Measurements from ENCODE around the gene SMPD3.

SMPD3 gene

DNA sequence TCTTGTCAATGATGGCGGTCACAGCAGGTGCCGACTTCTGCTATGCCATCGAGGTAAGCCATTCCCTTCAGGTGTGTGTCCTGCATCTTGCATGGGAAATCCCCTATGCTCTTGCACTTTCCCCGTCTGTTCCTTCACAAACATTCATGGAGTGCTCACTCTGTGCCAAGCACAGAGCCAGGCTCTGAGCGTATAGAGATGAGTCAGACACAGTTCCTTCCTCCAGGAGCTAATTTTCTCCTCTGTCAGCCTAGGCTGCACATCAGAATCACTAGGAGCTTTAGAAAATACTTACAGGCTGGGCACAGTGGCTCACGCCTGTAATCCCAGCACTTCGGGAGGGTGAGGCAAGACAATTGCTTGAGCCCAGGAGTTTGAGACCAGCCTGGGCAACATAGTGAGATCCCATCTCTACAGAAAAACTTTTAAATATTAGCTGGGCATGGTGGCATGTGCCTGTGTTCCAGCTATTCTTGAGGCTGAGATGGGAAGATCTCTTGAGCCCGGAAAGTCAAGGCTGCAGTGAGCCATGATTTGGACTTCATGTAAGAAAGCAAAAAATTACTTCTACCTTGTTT lies 123.4 kb downstream of the SMPD3 start:
- no peak for DNase-seq

DNA sequence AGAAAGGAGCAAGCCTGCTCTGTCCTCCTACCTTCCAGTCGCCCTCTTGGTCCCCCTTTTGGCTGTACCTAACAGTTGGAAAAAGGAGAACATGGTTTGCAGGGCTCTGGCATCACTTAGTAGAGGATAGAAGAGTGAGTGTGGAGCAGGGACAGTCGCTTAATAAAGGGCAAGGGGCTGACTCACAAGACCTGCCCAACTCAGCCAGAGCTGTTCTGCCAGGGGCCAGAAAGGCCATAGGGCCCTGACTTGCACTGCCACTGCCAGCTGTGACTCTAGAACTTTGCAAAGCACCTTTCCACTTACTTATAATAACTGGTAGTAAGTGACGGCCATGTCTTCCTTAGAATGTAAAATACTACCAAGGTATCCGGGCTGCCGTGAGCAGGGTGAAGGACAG lies 124.0 kb downstream of the SMPD3 start:
- DNase-seq: no peak

DNA sequence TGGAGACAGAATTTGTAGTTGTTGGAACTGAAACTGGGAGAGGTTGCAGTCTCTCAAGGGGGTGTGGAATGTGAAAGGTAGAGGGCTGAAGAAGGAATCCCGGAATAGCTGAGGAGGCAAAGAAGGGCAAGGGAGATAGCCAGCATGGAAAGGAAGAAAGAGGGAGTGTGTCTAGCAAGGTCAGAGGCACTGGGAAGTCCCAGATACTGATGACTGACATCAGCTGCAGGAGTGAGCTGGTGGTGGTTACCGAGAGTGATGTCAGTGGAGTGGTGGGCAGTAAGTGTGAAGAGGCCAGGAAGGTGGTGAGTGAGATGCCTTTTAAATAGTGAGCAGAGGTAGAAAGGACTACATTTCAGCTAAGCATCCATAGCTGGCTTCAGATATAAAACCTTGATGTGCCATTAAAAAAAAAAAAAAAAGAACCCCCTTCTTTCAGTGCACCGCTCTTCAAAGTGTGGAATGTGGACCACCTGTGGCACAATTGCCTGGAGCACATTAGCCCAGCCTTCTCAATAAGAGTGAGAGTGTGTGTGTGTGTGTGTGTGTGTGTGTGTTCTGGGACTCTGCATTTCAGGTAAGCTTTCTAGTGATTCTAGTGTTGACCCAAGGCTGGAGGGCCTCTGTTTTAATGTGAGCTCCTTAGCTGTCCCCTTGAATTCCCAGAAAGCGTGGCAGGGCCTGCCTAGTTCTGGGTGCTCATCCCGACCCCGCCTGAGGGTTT lies 129.0 kb downstream of the SMPD3 start:
- DNase-seq: no peak

DNA sequence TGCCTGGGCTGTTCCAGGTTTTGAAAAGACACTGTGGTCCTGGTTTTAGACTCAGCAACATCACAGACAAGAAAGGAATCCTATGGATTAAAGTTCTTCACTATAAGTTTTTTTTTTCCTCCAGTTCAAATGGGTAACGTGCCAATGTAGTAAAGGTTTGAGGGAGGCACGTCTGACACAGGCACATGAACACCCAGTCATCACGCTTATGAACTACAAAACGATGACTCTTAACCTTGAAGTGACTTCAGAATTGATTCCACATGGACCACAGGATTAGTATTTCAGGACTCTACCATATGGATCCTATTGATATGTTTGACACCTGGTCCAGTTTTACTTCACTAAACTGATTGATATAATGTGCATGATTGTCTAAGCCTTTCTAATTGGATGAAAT lies 135.2 kb downstream of the SMPD3 start:
- DNase-seq: no peak

DNA sequence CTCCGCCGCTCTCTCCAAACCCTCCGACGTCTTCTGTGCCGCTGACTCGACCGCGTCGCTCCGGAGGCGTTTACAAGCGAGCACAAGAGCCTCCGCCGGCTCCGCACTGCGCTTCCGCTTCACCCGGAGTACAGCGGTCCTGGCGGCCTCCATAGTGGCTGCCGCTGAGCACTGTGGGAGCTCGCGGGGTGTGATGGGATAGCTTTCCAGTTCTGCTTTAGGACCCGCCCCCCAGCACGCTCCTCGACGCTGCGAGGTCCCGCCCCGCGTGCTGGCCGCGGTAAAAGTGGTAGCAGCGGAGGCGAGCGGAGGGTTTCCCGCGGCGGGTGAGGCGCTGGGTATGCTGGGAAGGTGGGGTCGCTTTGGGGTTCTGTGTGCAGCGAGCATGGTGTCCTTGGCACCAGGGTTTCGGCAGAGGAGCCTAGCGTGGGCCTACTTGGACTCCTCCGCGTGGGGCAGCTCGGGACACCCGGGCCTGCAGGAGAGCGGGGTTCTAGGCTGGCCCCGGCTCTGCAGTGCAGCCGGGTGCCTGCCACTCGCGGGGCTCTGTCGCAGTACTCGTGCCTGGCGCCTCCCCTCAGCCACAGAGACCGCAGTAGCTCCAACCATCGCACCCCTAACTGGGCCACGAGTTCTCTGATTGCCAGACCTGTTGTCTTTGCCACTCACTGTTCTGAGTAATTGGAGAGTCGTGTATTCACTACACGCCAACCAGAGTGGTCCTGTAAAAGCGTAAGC lies 137.4 kb downstream of the SMPD3 start, which contains the start of the genes PRMT7 and SLC7A6OS:
TSS of gene PRMT7 (plus strand) at position 246 of the 738 bp plus-strand sequence. CDS start 4,961 bp downstream, outside the sequence.
TSS of gene SLC7A6OS (minus strand) at position 173 of the 738 bp plus-strand sequence. CDS start at position 153, 20 bp downstream.
- peak; percentile 95 to 97 (median 96) for DNase-seq

DNA sequence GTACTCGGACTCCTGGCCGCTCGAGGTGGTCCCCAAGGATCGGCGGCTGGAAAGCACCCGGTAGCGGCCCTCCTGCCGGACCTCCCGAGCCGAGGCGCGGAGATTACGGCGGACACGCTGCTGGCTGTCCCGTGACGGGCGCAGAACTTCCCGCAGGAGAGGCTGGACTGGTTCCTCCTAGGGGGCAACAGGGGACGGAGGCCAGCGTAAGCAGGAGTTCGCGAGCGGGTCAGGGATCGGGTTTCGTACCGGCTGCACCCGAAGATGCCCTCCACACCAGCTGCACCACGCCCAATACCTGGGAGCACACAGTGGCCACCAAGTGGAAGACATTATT lies 137.9 kb downstream of the SMPD3 start:
- peak in 3 of 4 experiments; percentile 61 to 75 (median 71) for DNase-seq

DNA sequence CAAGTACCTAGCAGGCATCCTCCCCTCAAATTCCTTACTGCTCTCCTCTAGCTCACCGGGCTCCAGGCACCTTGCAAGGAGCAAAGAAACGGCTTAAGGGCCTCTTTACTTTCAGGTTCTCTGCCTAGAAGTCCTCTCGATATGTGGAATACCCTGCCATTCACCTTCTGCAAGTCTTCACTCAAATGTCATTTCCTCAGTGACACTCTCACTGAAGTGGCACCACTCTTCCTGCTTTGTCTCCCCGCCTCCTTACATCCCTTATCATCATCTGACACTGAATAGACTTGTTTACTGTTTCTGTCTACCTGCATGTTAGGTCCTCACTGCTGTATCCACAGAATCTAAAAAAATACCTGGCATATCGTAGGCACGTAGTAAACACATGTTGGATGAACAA lies 138.5 kb downstream of the SMPD3 start:
- DNase-seq: peak in 2 of 4 experiments; percentile 23 to 33
